Measurements from ENCODE around the gene CCSAP.

- TF ChIP-seq CTCF (IDR thresholded peaks at IDR 0.05) (no peak), POLR2A (IDR thresholded peaks at IDR 0.05) (no peak)
Observed at GRCh38 chr1:229305392-229305791, 37.5 kb downstream of the CCSAP start.

All from adrenal gland (tissue), 5 donors.